Activated CD4-positive, alpha-beta T cell treated with anti-CD3 and anti-CD28 coated beads for 36 hours (primary cell): Measurements from ENCODE around the gene FBH1. TPM values are rescaled to one million over a fixed set of nuclear protein-coding genes. Genes with fewer than 3 reads are reported as not detected.

ENCODE experiments used
- ATAC-seq: fragments of 200-7000 bp; cut with Tn5 transposase; one replicate; pipeline ENCODE4 v1.10.0; 2021; ENCODE audit warnings: mild to moderate bottlenecking, moderate library complexity
- CTCF ChIA-PET: fragments of 350-600 bp; sonication (Branson Sonifier 250); formaldehyde crosslinking; loops from one replicate; lab custom pipeline; 2021; ENCODE audit warnings: antibody characterized with exemption; lab: Charles Lee
- POLR2A ChIA-PET: fragments of 350-600 bp; sonication (Branson Sonifier 250); formaldehyde crosslinking; loops from one replicate; lab custom pipeline; 2021; ENCODE audit warnings: antibody characterized with exemption, inconsistent platforms; lab: Charles Lee
- DNase-seq: peaks from one replicate; pipeline ENCODE4 v3.0.0-alpha.2; 2020
- H3K27ac Mint-ChIP-seq: one replicate; pipeline ENCODE4 v1.8.0; 2021; ENCODE audit warnings: mixed read lengths
- H3K27me3 Mint-ChIP-seq: one replicate; pipeline ENCODE4 v1.8.0; 2021; ENCODE audit warnings: mixed read lengths
- H3K36me3 Mint-ChIP-seq: one replicate; pipeline ENCODE4 v1.8.0; 2021; ENCODE audit warnings: low read depth, mixed read lengths
- H3K4me1 Mint-ChIP-seq: one replicate; pipeline ENCODE4 v1.8.0; 2021; ENCODE audit warnings: mixed read lengths
- H3K4me3 Mint-ChIP-seq: one replicate; pipeline ENCODE4 v1.8.0; 2021; ENCODE audit warnings: mild to moderate bottlenecking, moderate library complexity, mixed read lengths
- H3K9me3 Mint-ChIP-seq: one replicate; pipeline ENCODE4 v1.8.0; 2021; ENCODE audit warnings: low read depth, mixed read lengths
- intact Hi-C, 2 experiments: fragments of 100-400 bp; cut with DNase I in 1 of 2; cut with micrococcal nuclease in 1 of 2; formaldehyde crosslinking; loops; one replicate each; pipeline versions ENCODE4 v1.14.2 to v1.15.1; 2022 to 2024; cut with DNase I, micrococcal nuclease
- total RNA-seq, 2 experiments: library from RNA; stranded (reverse); gene quantifications; one replicate each; pipeline ENCODE4 v1.2.3, GENCODE V29; 2021

The FBH1 gene
- total RNA-seq, 2 experiments from 2014 or later: 53.3 to 56.2 TPM

DNA sequence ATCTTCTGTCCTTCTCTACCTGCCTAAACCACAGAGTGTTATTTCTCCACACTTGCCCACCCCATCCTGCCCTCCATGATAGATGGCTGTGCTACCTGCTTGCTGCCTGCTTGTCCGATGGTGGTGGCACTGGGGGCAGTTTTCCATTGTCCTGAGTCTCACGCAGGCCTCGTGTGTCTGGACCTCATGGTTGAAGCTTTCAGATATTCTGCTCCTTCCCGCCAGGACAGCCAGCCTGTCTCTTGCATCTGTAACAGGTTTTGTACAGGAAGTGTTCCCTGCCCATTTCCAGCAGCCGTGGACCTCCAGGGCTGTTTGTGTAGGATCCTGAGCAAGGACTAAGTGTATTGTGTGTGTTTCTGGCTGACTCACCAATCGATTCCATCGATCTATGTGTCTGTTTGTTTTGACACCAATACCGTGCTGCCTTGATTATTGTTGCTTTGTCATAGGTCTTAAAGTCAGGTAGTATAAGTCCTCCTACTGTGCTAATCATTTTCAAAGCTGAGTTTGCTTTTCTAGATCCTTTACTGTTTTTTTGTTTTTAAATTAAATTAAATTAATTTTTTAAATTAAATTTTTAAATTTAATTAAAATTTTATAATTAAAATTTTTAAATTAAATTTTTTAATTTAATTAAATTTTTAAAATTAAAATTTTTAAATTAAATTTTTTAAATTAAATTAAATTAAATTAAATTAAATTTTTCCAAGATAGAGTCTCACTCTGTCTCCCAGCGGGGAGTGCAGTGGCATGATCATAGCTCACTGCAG lies 78.8 kb downstream of the FBH1 start:
- Mint-ChIP-seq H3K36me3 (peaks cover 15% of the 10 kb centered on the region), H3K27me3 (no peaks in the 10 kb centered on the region), H3K9me3 (no peaks in the 10 kb centered on the region), H3K4me1 (peaks cover 32% of the 10 kb centered on the region), H3K27ac (no peak overlapping the region), H3K4me3 (no peak overlapping the region)
- ChIA-PET POLR2A (no interaction called here), CTCF (no interaction called here)
- intact Hi-C loops: no loop called here
- no peak for ATAC-seq
- no peak for DNase-seq

DNA sequence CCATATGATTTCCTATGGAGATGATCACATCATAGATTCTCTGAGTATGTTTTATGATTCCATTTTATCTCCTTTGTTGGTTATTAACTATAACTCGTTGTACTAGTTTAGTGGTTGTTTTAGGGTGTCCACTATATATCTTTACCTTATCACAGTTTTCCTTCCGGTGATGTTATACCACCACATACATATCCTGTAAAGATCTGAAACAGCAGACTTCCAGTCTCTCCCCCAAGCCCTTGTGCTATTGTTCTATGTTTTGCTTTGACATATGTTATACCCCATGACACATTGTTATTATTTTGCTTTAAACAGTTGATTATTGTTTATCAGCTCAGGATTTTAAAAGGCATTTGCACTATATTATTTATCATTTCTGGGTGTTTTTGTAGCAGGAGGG lies 80.0 kb downstream of the FBH1 start:
- H3K36me3 Mint-ChIP-seq: peaks cover 20% of the 10 kb centered on the region
- ChIA-PET CTCF (no interaction called here), POLR2A (no interaction called here)
- intact Hi-C loops: no loop called here
- H3K4me1 Mint-ChIP-seq: peaks cover 41% of the 10 kb centered on the region
- DNase-seq (no peak), ATAC-seq (no peak)
- H3K27ac Mint-ChIP-seq: peak overlapping the region; percentile 43
- H3K4me3 Mint-ChIP-seq: no peak overlapping the region
- no peaks in the 10 kb centered on the region for H3K27me3 Mint-ChIP-seq
- no peaks in the 10 kb centered on the region for H3K9me3 Mint-ChIP-seq

DNA sequence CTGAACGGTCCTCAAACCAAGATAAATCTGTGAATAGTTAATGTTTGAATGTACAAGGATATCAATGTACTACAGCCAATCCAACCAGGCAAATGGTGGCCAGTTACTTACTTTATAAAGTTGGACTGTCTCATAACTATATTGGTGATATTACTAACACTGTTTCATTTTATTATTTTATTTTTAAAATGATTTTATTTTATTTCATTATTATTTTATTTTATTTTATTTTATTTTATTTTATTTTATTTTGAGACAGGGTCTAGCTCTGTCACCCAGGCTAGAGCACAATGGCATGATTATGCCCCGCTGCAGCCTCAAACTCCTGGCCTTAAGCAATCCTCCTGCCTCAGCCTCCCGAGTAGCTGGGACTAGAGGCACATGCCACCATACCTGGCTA lies 80.5 kb downstream of the FBH1 start:
- CTCF ChIA-PET: no interaction called here
- ATAC-seq: no peak
- H3K4me1 Mint-ChIP-seq: peaks cover 46% of the 10 kb centered on the region
- POLR2A ChIA-PET: no interaction called here
- H3K27ac Mint-ChIP-seq: peak overlapping the region; percentile 43
- DNase-seq: no peak
- H3K27me3 Mint-ChIP-seq: no peaks in the 10 kb centered on the region
- H3K4me3 Mint-ChIP-seq: no peak overlapping the region
- H3K9me3 Mint-ChIP-seq: no peaks in the 10 kb centered on the region
- intact Hi-C loops: no loop called here
- H3K36me3 Mint-ChIP-seq: peaks cover 23% of the 10 kb centered on the region

DNA sequence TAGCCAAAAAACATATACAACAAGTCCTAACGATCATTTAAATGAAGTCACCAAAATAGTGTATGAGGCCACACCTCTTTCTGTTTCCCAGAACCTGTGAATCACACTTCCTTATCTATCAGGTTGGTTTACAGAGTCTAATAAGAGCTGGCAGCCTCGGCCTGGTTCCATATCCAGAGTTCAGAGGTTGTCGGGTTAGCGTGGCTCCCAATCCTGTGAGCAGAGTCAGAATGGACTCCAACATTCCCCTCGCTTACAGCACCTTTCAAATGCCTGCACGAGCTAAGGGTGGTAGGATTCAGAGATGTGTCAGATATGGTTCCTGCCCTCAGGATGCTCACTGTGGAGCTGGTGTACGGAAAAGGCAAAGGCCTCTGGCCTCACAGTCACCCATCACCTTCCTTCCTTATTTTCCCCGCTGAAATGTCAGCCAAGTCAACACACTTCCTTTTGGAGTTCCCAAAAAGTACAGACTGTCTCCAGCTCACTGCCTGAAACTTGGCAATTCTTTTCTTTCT lies 81.3 kb downstream of the FBH1 start:
- H3K27me3 Mint-ChIP-seq: no peaks in the 10 kb centered on the region
- peaks cover 51% of the 10 kb centered on the region for H3K4me1 Mint-ChIP-seq
- intact Hi-C loops: no loop called here
- CTCF ChIA-PET: interaction anchor here (0.6 to 1.2 kb wide), 5 partner anchors 23 to 100 kb away, joined by 3 to 4 read pairs (median 3); no protein-coding TSS in a partner anchor
- peak overlapping the region; percentile 88 for H3K27ac Mint-ChIP-seq
- DNase-seq (peak; percentile 55), ATAC-seq (peak; percentile 51)
- POLR2A ChIA-PET: interaction anchor here (0.6 kb wide), 2 partner anchors 90 to 92 kb away, joined by 3 read pairs; no protein-coding TSS in a partner anchor
- H3K36me3 Mint-ChIP-seq: peaks cover 24% of the 10 kb centered on the region
- H3K4me3 Mint-ChIP-seq: no peak overlapping the region
- no peaks in the 10 kb centered on the region for H3K9me3 Mint-ChIP-seq

DNA sequence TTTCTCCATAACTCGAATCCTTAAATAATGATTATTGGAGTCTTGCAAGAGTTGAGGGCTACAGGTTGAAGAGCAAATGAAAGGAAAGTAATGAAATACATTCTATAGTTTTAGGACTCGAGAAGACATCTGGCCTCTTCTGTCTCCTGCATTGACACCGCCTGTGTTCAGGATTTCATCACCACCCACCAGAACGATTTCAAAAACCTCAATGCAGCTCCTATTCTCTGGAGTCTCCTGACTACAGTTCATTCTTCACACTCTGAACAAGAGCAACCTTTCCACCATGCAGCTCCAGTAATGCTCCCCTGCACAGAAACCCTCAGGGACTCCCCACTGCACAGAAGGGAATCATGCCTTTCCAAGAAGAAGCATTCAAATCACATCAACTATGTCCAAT lies 81.8 kb downstream of the FBH1 start:
- intact Hi-C loops: no loop called here
- ChIA-PET CTCF (interaction anchor here (0.6 to 1.2 kb wide), 5 partner anchors 23 to 99 kb away, joined by 3 to 4 read pairs (median 3); no protein-coding TSS in a partner anchor), POLR2A (interaction anchor here (0.6 kb wide), 1 partner anchor 92 kb away, joined by 3 read pairs; no protein-coding TSS in a partner anchor)
- DNase-seq (no peak), ATAC-seq (no peak)
- Mint-ChIP-seq H3K27me3 (no peaks in the 10 kb centered on the region), H3K27ac (peak overlapping the region; percentile 88), H3K4me1 (peaks cover 51% of the 10 kb centered on the region), H3K4me3 (no peak overlapping the region), H3K36me3 (peaks cover 26% of the 10 kb centered on the region), H3K9me3 (no peaks in the 10 kb centered on the region)

DNA sequence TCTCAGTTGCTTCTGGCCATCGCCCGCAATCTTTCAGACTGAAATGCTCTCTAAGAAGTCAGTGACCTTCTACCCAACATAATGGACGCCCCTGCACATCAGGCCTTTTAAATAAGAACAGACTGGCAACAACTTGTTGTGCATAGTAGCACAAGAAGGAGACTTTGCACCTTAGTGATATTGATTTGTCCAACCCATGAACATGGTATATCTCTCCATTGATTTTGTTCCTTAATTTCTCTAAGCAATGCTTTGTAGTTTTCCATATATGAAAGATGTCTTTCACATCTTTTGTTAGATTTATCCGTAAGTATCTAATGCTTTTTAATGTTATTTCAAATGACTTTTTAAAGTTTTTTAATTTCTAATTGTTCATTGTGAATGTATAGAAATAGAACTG lies 83.0 kb downstream of the FBH1 start:
- ATAC-seq (no peak), DNase-seq (no peak)
- H3K36me3 Mint-ChIP-seq: peaks cover 21% of the 10 kb centered on the region
- H3K4me1 Mint-ChIP-seq: peaks cover 51% of the 10 kb centered on the region
- H3K27me3 Mint-ChIP-seq: no peaks in the 10 kb centered on the region
- no peak overlapping the region for H3K27ac Mint-ChIP-seq
- CTCF ChIA-PET: no interaction called here
- no peaks in the 10 kb centered on the region for H3K9me3 Mint-ChIP-seq
- no peak overlapping the region for H3K4me3 Mint-ChIP-seq
- intact Hi-C loops: no loop called here
- POLR2A ChIA-PET: no interaction called here

DNA sequence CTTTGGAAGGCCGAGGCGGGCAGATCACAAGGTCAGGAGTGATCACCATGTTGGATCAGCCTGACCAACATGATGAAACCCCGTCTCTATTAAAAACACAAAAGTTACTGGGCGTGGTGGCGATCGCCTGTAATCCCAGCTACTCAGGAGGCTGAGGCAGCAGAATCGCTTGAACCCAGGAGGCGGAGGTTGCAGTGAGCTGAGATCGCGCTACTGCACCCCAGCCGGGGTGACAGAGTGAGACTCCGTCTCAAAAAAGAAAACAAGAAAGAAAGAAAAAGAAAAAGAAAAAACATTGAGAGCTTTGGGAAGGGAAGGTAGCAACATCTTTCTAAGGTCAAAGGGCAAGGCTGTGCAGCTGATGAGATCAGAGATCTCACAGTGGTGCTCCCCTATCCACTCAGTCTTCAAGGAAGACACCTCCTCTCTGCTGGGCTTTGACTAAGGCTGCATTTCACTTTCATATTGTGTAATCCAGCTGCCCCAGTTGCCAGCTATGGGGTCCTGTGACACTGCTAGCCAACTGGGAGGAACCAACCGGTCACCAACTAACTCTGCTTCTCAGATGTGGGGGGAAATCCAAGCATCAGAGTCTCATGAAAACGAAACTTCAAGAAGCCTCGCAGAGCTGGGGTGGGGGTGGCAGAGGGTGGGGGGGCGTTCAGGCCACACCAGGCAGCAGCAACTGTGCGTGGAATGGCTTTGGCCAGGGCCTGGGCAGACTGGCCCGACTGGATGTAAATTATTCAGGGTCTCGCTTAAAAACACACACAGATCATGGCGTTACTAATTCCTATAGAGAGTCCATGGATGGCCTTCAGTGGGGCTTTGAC lies 85.8 kb downstream of the FBH1 start:
- peak; percentile 83 for DNase-seq
- Mint-ChIP-seq H3K9me3 (no peaks in the 10 kb centered on the region), H3K4me1 (peaks cover 44% of the 10 kb centered on the region), H3K27me3 (no peaks in the 10 kb centered on the region), H3K36me3 (peaks cover 12% of the 10 kb centered on the region), H3K4me3 (peak overlapping the region; percentile 94), H3K27ac (peak overlapping the region; percentile 95)
- ChIA-PET CTCF (interaction anchor here (0.9 to 2.4 kb wide), 5 partner anchors 38 to 227 kb away, joined by 3 to 13 read pairs (median 6); partner anchors contain the start of gene PFKFB3), POLR2A (interaction anchor here (0.6 to 1.2 kb wide), 5 partner anchors 18 to 372 kb away, joined by 3 to 6 read pairs (median 3); partner anchors contain the start of genes ANKRD16 and FBH1)
- ATAC-seq: peak; percentile 82
- intact Hi-C loops: loop anchor here (1.0 to 5.0 kb wide), 10 partner anchors 35 to 291 kb away; partner anchors contain the start of genes FBH1 (in 1 of the 2), GDI2 (in 1 of the 2) and TASOR2 (in 1 of the 2)

DNA sequence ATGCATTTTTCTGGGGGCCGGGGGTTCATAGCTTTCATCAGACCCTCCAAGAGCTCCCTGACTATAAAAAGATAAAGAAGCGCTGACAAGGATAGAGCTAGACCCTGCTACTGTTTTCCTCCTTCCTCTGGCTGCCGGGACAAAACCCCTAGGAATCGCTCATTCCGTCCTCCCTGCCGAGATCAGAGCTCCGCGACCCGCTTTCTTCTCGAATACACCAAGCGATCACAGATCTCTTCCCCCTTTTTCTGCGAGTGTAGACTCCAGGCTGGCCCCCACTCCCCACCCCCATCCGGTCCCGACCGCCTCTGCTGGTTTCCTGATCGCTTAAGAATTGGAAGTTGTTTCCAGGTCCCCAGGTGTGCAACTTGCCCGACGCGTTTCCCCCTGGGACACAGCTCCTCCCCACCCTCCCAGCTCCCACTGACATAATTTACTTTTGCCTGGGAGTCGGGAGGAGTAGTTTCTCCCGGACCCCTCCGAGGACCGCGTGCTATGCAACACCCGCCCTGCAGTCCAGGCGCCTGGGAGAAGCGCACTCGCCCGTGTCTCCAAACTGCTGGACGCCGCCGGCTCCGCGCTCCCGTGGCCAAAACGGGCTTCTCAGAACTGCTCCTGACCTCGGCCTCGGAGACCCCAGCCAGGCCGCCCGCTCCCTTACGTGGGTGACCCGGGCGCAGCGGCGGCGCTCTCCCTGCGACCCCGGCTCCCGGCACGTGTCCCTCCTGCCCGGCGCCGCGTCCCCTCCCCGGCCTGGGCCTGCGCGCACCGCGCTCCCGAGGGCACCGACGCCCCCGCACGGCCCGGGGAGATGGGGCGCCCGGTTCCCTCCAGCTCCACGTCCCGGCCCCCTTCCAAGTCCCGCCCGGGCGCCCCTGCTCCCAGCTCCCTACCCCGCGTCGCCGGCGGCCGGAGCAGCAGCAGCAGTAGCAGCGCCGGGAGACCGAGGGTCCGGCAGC lies 86.7 kb downstream of the FBH1 start:
- Mint-ChIP-seq H3K27ac (peak overlapping the region; percentile 95), H3K36me3 (peaks cover 12% of the 10 kb centered on the region), H3K27me3 (no peaks in the 10 kb centered on the region), H3K4me1 (peaks cover 35% of the 10 kb centered on the region), H3K9me3 (no peaks in the 10 kb centered on the region), H3K4me3 (peak overlapping the region; percentile 94)
- ATAC-seq (peak; percentile 8), DNase-seq (peak; percentile 73)
- intact Hi-C loops: loop anchor here (1.0 to 5.0 kb wide), 12 partner anchors 35 to 292 kb away; partner anchors contain the start of genes FBH1 (in 1 of the 2), GDI2 (in 1 of the 2) and TASOR2 (in 1 of the 2)
- ChIA-PET CTCF (interaction anchor here (0.6 to 2.4 kb wide), 8 partner anchors 11 to 226 kb away, joined by 3 to 13 read pairs (median 5); partner anchors contain the start of genes IL2RA and PFKFB3), POLR2A (interaction anchor here (0.6 to 1.2 kb wide), 4 partner anchors 17 to 371 kb away, joined by 3 to 6 read pairs (median 3); partner anchors contain the start of genes ANKRD16 and FBH1)

DNA sequence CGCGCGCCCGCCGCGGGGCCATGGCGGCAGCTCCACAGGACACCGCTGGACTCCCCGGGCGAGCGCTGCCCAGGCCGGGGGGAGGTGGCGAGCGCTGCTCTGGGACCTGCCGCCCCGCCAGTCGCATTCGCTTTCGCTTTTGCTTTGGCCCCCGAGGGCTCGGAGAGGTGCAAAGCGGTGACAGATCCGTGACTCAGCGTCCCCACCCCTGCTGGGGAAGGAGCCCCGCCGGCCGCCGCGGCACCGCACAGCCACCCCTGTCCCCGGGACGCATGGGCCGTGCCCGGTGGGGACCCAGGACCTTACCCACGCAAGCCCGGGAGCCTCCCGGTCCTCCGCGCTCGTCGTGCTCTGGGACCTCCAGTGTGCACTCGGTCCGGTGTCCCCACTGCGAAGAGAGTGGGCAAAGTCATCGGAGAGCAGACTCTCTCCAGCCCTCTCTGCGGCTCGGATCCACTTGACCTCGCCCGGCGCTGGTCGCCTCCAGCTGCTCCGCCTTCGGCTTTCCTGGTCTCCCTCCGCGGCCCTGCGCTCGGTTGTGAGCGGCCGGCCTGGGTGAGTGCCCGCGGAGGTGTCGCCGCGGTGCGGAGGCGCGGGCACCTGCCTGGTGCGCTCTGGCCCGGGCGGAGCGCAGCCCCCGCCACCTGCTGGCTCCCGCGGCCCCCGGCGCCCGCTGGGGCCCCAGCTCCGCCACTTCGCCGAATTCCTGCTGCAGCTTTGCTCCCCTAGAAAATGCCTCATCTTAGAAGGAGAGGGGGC lies 87.6 kb downstream of the FBH1 start, which contains the start of gene IL15RA:
TSS of gene IL15RA (minus strand) at position 73 of the 759 bp plus-strand sequence. CDS start at position 22, 51 bp downstream.
- ATAC-seq (peak; percentile 72), DNase-seq (peak; percentile 95)
- intact Hi-C loops: loop anchor here (1.0 to 5.0 kb wide), 9 partner anchors 37 to 293 kb away; partner anchors contain the start of genes GDI2 (in 1 of the 2) and TASOR2 (in 1 of the 2)
- Mint-ChIP-seq H3K27me3 (no peaks in the 10 kb centered on the region), H3K4me3 (peak within 1 kb of the TSS; percentile 94), H3K4me1 (peaks cover 28% of the 10 kb centered on the region), H3K27ac (peak within 1 kb of the TSS; percentile 95), H3K9me3 (no peaks in the 10 kb centered on the region), H3K36me3 (peaks cover 12% of the 10 kb centered on the region)
- CTCF ChIA-PET: interaction anchor here (0.7 to 2.4 kb wide), 6 partner anchors 10 to 355 kb away, joined by 3 to 13 read pairs (median 4); partner anchors contain the start of gene PFKFB3
- POLR2A ChIA-PET: no interaction called here
